Measurements from ENCODE around the gene CLOCK.

DNA sequence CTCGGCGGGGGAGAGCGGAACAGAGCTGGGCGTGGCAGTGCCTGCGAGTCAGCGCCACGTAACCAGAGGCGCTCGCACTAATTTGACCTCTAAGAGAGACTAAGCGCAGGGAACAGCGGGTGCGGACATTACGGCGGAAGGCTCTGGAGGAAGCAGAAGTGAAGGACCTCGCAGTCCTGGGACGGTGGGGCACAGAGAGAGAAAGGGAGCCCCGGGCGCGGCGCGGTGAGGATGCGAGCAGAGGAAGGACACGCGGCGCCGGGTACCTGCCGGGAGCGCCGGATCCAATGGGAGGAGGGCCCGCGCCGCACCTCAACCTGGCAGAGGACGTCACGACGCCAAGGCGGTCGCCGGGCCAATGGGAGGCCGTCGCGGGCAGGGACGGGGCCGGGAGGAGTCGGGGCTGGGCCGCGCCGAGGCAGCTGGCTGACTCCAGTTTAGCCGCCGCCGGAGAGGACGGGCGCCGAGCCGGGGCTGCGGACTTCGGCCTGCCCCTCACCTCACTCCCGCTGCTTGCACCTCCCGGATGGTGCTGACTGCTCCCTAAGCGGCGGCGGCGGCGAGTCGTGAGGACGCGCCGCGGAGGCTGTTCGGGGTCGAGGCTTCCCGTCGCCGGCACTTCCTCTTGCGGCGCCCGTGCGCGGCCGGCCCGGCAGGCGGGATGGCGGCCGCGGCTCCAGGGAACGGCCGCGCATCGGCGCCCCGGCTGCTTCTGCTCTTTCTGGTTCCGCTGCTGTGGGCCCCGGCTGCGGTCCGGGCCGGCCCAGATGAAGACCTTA is 151.0 kb downstream of the CLOCK start, which contains the start of gene TMEM165:
- TF ChIP-seq, protein P1, sequence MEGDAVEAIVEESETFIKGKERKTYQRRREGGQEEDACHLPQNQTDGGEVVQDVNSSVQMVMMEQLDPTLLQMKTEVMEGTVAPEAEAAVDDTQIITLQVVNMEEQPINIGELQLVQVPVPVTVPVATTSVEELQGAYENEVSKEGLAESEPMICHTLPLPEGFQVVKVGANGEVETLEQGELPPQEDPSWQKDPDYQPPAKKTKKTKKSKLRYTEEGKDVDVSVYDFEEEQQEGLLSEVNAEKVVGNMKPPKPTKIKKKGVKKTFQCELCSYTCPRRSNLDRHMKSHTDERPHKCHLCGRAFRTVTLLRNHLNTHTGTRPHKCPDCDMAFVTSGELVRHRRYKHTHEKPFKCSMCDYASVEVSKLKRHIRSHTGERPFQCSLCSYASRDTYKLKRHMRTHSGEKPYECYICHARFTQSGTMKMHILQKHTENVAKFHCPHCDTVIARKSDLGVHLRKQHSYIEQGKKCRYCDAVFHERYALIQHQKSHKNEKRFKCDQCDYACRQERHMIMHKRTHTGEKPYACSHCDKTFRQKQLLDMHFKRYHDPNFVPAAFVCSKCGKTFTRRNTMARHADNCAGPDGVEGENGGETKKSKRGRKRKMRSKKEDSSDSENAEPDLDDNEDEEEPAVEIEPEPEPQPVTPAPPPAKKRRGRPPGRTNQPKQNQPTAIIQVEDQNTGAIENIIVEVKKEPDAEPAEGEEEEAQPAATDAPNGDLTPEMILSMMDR (IDR thresholded peaks at IDR 0.05): peak in 1 of 6 experiments; percentile 29
- peak; percentile 96 to 99 for TF ChIP-seq POLR2A (IDR thresholded peaks at IDR 0.05)

Measured in adrenal gland (tissue), 5 donors.